HG02938 (cell line): ENCODE measurements around the gene SMCO4.
"Not testable (repeated sequence)": the region's sequence is repeated elsewhere in the genome, so short reads cannot be mapped to it uniquely, and the experiment has no call there.

Experiments used
- ATAC-seq: cut with Tn5 transposase; IDR thresholded peaks from one replicate; pipeline ENCODE4 v1.9.1; 2021; ENCODE audit warnings: mild to moderate bottlenecking, moderate library complexity; ENCODE audit not compliant: unreplicated experiment

The SMCO4 gene

GRCh38 chr11:93563857-93564256 is 20.7 kb upstream of the SMCO4 start:
- no peak for ATAC-seq

GRCh38 chr11:93560199-93560932 is 17.2 kb upstream of the SMCO4 start:
- no peak for ATAC-seq

- ATAC-seq: no peak
Observed at GRCh38 chr11:93559681-93560080, 16.5 kb upstream of the SMCO4 start.

- ATAC-seq: no peak
Observed at GRCh38 chr11:93552874-93553273, 9.7 kb upstream of the SMCO4 start.

GRCh38 chr11:93549976-93550375 is 6.8 kb upstream of the SMCO4 start:
- no peak for ATAC-seq

- no peak for ATAC-seq
Observed at GRCh38 chr11:93548679-93549319, 5.6 kb upstream of the SMCO4 start.

GRCh38 chr11:93547773-93548172 is 4.6 kb upstream of the SMCO4 start:
- ATAC-seq: no peak

- no peak for ATAC-seq
Observed at GRCh38 chr11:93547028-93547427, 3.8 kb upstream of the SMCO4 start.

- ATAC-seq: no peak
Observed at GRCh38 chr11:93545566-93545965, 2.4 kb upstream of the SMCO4 start.

GRCh38 chr11:93542811-93543229 is 371 bp downstream of the SMCO4 start:
- peak; percentile 38 for ATAC-seq

GRCh38 chr11:93541884-93542810 is 1.0 kb downstream of the SMCO4 start:
- peak; percentile 51 for ATAC-seq

- no peak for ATAC-seq
Observed at GRCh38 chr11:93540896-93541553, 2.2 kb downstream of the SMCO4 start.

GRCh38 chr11:93540337-93540736 is 2.9 kb downstream of the SMCO4 start:
- no peak for ATAC-seq

GRCh38 chr11:93537767-93538261 is 5.4 kb downstream of the SMCO4 start:
- no peak for ATAC-seq

- no peak for ATAC-seq
Observed at GRCh38 chr11:93537049-93537448, 6.1 kb downstream of the SMCO4 start.

- no peak for ATAC-seq
Observed at GRCh38 chr11:93536101-93536861, 6.9 kb downstream of the SMCO4 start.

GRCh38 chr11:93535578-93535977 is 7.6 kb downstream of the SMCO4 start:
- not testable (repeated sequence) for ATAC-seq

- no peak for ATAC-seq
Observed at GRCh38 chr11:93532806-93533205, 10.4 kb downstream of the SMCO4 start.

GRCh38 chr11:93532281-93532789 is 10.9 kb downstream of the SMCO4 start:
- peak; percentile 26 for ATAC-seq

GRCh38 chr11:93530468-93530826 is 12.7 kb downstream of the SMCO4 start:
- ATAC-seq: no peak
